Measurements from ENCODE around the gene TMEM132D.
"Not testable (repeated sequence)": the region's sequence is repeated elsewhere in the genome, so short reads cannot be mapped to it uniquely, and the experiment has no call there.

Gene TMEM132D

GRCh38 chr12:129076441-129077320 lies 827.1 kb downstream of the TMEM132D start:
- DNase-seq (ENCODE audit: low read depth in 2 of 2, low spot score in 1 of 2), result no peak

- DNase-seq (ENCODE audit: low read depth in 2 of 2, low spot score in 1 of 2), result no peak
Measured at GRCh38 chr12:129075460-129076208, 828.2 kb downstream of the TMEM132D start.

GRCh38 chr12:129074379-129074778 lies 829.4 kb downstream of the TMEM132D start:
- DNase-seq (ENCODE audit: low read depth in 2 of 2, low spot score in 1 of 2), result no peak

GRCh38 chr12:129073157-129073915 lies 830.5 kb downstream of the TMEM132D start:
- no peak for DNase-seq (ENCODE audit: low read depth in 2 of 2, low spot score in 1 of 2)

- DNase-seq (ENCODE audit: low read depth in 2 of 2, low spot score in 1 of 2), result no peak
Measured at GRCh38 chr12:129071362-129071761, 832.5 kb downstream of the TMEM132D start.

- DNase-seq (ENCODE audit: low read depth in 2 of 2, low spot score in 1 of 2), result no peak
Measured at GRCh38 chr12:129069886-129070285, 833.9 kb downstream of the TMEM132D start.

- no peak for DNase-seq (ENCODE audit: low read depth in 2 of 2, low spot score in 1 of 2)
Measured at GRCh38 chr12:129068684-129069083, 835.1 kb downstream of the TMEM132D start.

GRCh38 chr12:129067491-129067890 lies 836.3 kb downstream of the TMEM132D start:
- DNase-seq (ENCODE audit: low read depth in 2 of 2, low spot score in 1 of 2), result no peak

- DNase-seq (ENCODE audit: low read depth in 2 of 2, low spot score in 1 of 2), result no peak
Measured at GRCh38 chr12:129064209-129064855, 839.5 kb downstream of the TMEM132D start.

GRCh38 chr12:129063600-129063999 lies 840.2 kb downstream of the TMEM132D start:
- no peak for DNase-seq (ENCODE audit: low read depth in 2 of 2, low spot score in 1 of 2)

GRCh38 chr12:129053232-129053631 lies 850.6 kb downstream of the TMEM132D start:
- DNase-seq (ENCODE audit: low read depth in 2 of 2, low spot score in 1 of 2), result no peak

- no peak for DNase-seq (ENCODE audit: low read depth in 2 of 2, low spot score in 1 of 2)
Measured at GRCh38 chr12:129052373-129052772, 851.5 kb downstream of the TMEM132D start.

- no peak for DNase-seq (ENCODE audit: low read depth in 2 of 2, low spot score in 1 of 2)
Measured at GRCh38 chr12:129049917-129050316, 853.9 kb downstream of the TMEM132D start.

- DNase-seq (ENCODE audit: low read depth in 2 of 2, low spot score in 1 of 2), result not testable (repeated sequence)
Measured at GRCh38 chr12:129043334-129043733, 860.5 kb downstream of the TMEM132D start.

- DNase-seq (ENCODE audit: low read depth in 2 of 2, low spot score in 1 of 2), result no peak
Measured at GRCh38 chr12:129036135-129036534, 867.7 kb downstream of the TMEM132D start.

GRCh38 chr12:129034558-129035289 lies 869.1 kb downstream of the TMEM132D start:
- DNase-seq (ENCODE audit: low read depth in 2 of 2, low spot score in 1 of 2), result no peak

GRCh38 chr12:129028844-129029243 lies 875.0 kb downstream of the TMEM132D start:
- DNase-seq (ENCODE audit: low read depth in 2 of 2, low spot score in 1 of 2), result no peak

- no peak for DNase-seq (ENCODE audit: low read depth in 2 of 2, low spot score in 1 of 2)
Measured at GRCh38 chr12:129025055-129025454, 878.8 kb downstream of the TMEM132D start.
